ENCODE results near the gene MTCH2.

MTCH2 gene

GRCh38 chr11:47611348-47611794 lies 31.0 kb downstream of the MTCH2 start:
- no peak overlapping the region for H3K4me3 ChIP-seq (ENCODE audit: low read depth, low read length)
- TF ChIP-seq, protein P1, sequence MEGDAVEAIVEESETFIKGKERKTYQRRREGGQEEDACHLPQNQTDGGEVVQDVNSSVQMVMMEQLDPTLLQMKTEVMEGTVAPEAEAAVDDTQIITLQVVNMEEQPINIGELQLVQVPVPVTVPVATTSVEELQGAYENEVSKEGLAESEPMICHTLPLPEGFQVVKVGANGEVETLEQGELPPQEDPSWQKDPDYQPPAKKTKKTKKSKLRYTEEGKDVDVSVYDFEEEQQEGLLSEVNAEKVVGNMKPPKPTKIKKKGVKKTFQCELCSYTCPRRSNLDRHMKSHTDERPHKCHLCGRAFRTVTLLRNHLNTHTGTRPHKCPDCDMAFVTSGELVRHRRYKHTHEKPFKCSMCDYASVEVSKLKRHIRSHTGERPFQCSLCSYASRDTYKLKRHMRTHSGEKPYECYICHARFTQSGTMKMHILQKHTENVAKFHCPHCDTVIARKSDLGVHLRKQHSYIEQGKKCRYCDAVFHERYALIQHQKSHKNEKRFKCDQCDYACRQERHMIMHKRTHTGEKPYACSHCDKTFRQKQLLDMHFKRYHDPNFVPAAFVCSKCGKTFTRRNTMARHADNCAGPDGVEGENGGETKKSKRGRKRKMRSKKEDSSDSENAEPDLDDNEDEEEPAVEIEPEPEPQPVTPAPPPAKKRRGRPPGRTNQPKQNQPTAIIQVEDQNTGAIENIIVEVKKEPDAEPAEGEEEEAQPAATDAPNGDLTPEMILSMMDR (IDR thresholded peaks at IDR 0.05; ENCODE audit: borderline replicate concordance, insufficient read depth, low read depth, low read length) = no peak

GRCh38 chr11:47609675-47610074 lies 32.7 kb downstream of the MTCH2 start:
- no peak overlapping the region for H3K4me3 ChIP-seq (ENCODE audit: low read depth, low read length)
- TF ChIP-seq, protein P1 (IDR thresholded peaks at IDR 0.05; ENCODE audit: borderline replicate concordance, insufficient read depth, low read depth, low read length) = no peak

DNA sequence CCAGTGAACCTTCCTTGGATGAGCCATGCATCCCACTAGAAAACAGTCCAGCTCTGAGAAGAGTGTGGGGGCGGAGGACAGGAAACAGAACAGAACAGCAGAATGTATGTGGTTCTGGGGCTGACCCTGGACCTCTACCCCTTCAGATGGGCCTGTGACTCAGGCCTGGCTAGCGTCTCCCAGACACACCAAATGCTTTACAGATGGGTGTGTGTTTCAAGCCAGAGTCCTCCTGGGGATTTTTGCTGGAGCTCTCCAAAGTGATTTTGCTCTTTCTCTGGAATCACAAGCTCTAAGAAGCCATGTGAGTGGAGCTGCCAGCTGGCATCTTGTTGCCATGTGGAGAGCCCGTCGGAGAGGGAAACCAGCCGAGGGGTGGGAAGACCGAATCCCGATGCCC lies 35.0 kb downstream of the MTCH2 start:
- TF ChIP-seq, protein P1 (IDR thresholded peaks at IDR 0.05; ENCODE audit: borderline replicate concordance, insufficient read depth, low read depth, low read length) = no peak
- no peak overlapping the region for H3K4me3 ChIP-seq (ENCODE audit: low read depth, low read length)

GRCh38 chr11:47606731-47607130 lies 35.6 kb downstream of the MTCH2 start:
- TF ChIP-seq, protein P1 (IDR thresholded peaks at IDR 0.05; ENCODE audit: borderline replicate concordance, insufficient read depth, low read depth, low read length) = no peak
- no peak overlapping the region for H3K4me3 ChIP-seq (ENCODE audit: low read depth, low read length)

GRCh38 chr11:47605921-47606320 lies 36.4 kb downstream of the MTCH2 start:
- H3K4me3 ChIP-seq (ENCODE audit: low read depth, low read length) = no peak overlapping the region
- TF ChIP-seq, protein P1 (IDR thresholded peaks at IDR 0.05; ENCODE audit: borderline replicate concordance, insufficient read depth, low read depth, low read length) = no peak

GRCh38 chr11:47603295-47603694 lies 39.1 kb downstream of the MTCH2 start:
- TF ChIP-seq, protein P1 (IDR thresholded peaks at IDR 0.05; ENCODE audit: borderline replicate concordance, insufficient read depth, low read depth, low read length) = no peak
- no peak overlapping the region for H3K4me3 ChIP-seq (ENCODE audit: low read depth, low read length)

DNA sequence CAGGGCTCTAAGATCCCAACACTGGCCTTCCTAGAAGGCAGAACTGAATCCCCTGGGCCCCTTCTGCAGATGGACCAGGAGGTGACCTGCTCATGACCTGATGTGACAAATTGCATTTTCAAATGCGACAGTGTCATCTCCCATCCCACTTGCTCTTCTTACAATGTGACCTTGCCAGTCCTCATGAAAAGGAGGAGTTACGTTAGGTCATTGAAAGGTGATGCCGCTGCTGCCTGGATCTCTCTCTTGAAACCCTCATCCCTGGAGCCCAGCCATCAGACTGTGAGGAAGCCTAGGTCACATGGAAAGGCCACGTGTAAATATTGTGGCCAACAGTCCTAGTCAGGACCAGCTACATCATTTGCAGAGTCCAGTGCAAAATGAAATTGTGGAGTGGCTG lies 42.5 kb downstream of the MTCH2 start:
- TF ChIP-seq, protein P1 (IDR thresholded peaks at IDR 0.05; ENCODE audit: borderline replicate concordance, insufficient read depth, low read depth, low read length) = no peak
- H3K4me3 ChIP-seq (ENCODE audit: low read depth, low read length) = no peak overlapping the region
